Karpas-422 (cell line): ENCODE data around the gene NUMA1. TPM values are rescaled to one million over a fixed set of nuclear protein-coding genes. Genes with fewer than 3 reads are reported as not detected.

Experiments
- DNase-seq: peaks from one replicate; pipeline ENCODE4 v3.0.0-alpha.2; 2015
- H2AFZ ChIP-seq: fragments of 200-600 bp; sonication (generic); 2 replicates; pipeline ENCODE4 v1.6.1; 2014; ENCODE audit warnings: antibody characterized with exemption, low read length, mixed read lengths
- H3K27ac ChIP-seq: fragments of 200-600 bp; sonication (generic); 2 replicates; pipeline ENCODE4 v1.5.1; 2014; ENCODE audit warnings: mild to moderate bottlenecking, low read length, moderate library complexity
- H3K27me3 ChIP-seq: fragments of 200-600 bp; sonication (generic); 2 replicates; pipeline ENCODE4 v1.6.1; 2014; ENCODE audit warnings: low read length, mixed read lengths
- H3K36me3 ChIP-seq: fragments of 200-600 bp; sonication (generic); 2 replicates; pipeline ENCODE4 v1.6.1; 2014; ENCODE audit warnings: low read length, mixed read lengths; ENCODE audit not compliant: insufficient read depth
- H3K4me1 ChIP-seq: fragments of 200-600 bp; sonication (generic); 2 replicates; pipeline ENCODE4 v1.6.1; 2014; ENCODE audit warnings: mild to moderate bottlenecking, low read length, mixed read lengths
- H3K4me2 ChIP-seq: fragments of 200-600 bp; sonication (generic); 2 replicates; pipeline ENCODE4 v1.6.1; 2014; ENCODE audit warnings: low read length, low read depth, mild to moderate bottlenecking; ENCODE audit not compliant: poor library complexity, severe bottlenecking
- H3K4me3 ChIP-seq: fragments of 200-600 bp; sonication (generic); 2 replicates; pipeline ENCODE4 v1.5.1; 2014; ENCODE audit warnings: mild to moderate bottlenecking, antibody characterized with exemption, low read length, mixed read lengths
- H3K79me2 ChIP-seq: fragments of 200-600 bp; sonication (generic); 2 replicates; pipeline ENCODE4 v1.6.1; 2014; ENCODE audit warnings: mild to moderate bottlenecking, low read length, mixed read lengths
- H3K9ac ChIP-seq: fragments of 200-600 bp; sonication (generic); 2 replicates; pipeline ENCODE4 v1.6.0; 2014; ENCODE audit warnings: low read length
- H3K9me2 ChIP-seq: fragments of 200-600 bp; sonication (generic), shearing (Covaris generic); replicated peaks from 2 replicates; pipeline ENCODE4 v1.6.0; 2014; ENCODE audit warnings: mild to moderate bottlenecking, low read length, moderate library complexity; ENCODE audit not compliant: insufficient read depth
- H3K9me3 ChIP-seq: fragments of 300-700, 200-600 bp; sonication (generic); 2 replicates; pipeline ENCODE4 v1.6.1; 2014; ENCODE audit warnings: low read length, mixed read lengths
- H4K20me1 ChIP-seq: fragments of 200-600 bp; sonication (generic); 2 replicates; pipeline ENCODE4 v1.6.1; 2014; ENCODE audit warnings: mild to moderate bottlenecking, antibody characterized with exemption, low read length, low read depth; ENCODE audit not compliant: insufficient read depth
- total RNA-seq: library from RNA; depleted of rRNA; stranded (reverse); fragments of >200 nt; shearing (Covaris generic); gene quantifications from 2 replicates; pipeline ENCODE4 v1.2.3, GENCODE V29; 2014; ENCODE audit warnings: low replicate concordance

NUMA1 gene
- total RNA-seq, 1 experiment from 2014 or later: 29.0 TPM

GRCh38 chr11:72103754-72104167 lies 23.4 kb upstream of the NUMA1 start:
- no peaks in the 10 kb centered on the region for H3K9me3 ChIP-seq
- H3K9ac ChIP-seq: peak overlapping the region; percentile 54
- H3K4me2 ChIP-seq: peak overlapping the region; percentile 60
- H3K4me1 ChIP-seq: peaks cover 37% of the 10 kb centered on the region
- peaks cover 34% of the 10 kb centered on the region for H3K79me2 ChIP-seq
- no peaks in the 10 kb centered on the region; the same call in 1 of the 2 replicates for H3K9me2 ChIP-seq
- H2AFZ ChIP-seq: no peak overlapping the region
- no peak for DNase-seq
- 0 out of 2 replicates have a peak overlapping the region, but pooled peaks have one; percentile 26 for H3K27ac ChIP-seq
- H4K20me1 ChIP-seq: no peaks in the 10 kb centered on the region; the same call in 1 of the 2 replicates
- H3K27me3 ChIP-seq: no peaks in the 10 kb centered on the region
- H3K36me3 ChIP-seq: no peaks in the 10 kb centered on the region
- H3K4me3 ChIP-seq: peak overlapping the region; percentile 54; the same call in 1 of the 2 replicates

GRCh38 chr11:72102946-72103753 lies 22.8 kb upstream of the NUMA1 start, which contains the start of gene LAMTOR1:
TSS of gene LAMTOR1 (minus strand) at chr11:72103297. CDS start at chr11:72103224, 73 bp downstream.
- H3K36me3 ChIP-seq: no peaks in the 10 kb centered on the region
- no peaks in the 10 kb centered on the region; the same call in 1 of the 2 replicates for H4K20me1 ChIP-seq
- peak within 1 kb of the TSS; percentile 98 for H3K9ac ChIP-seq
- H3K4me3 ChIP-seq: peak within 1 kb of the TSS; percentile 89
- peaks cover 37% of the 10 kb centered on the region for H3K4me1 ChIP-seq
- H3K9me3 ChIP-seq: no peaks in the 10 kb centered on the region
- no peak within 1 kb of the TSS for H2AFZ ChIP-seq
- H3K27ac ChIP-seq: peak within 1 kb of the TSS; percentile 80
- H3K9me2 ChIP-seq: no peaks in the 10 kb centered on the region; the same call in 1 of the 2 replicates
- DNase-seq: peak; percentile 99
- no peaks in the 10 kb centered on the region for H3K27me3 ChIP-seq
- peak within 1 kb of the TSS; percentile 89 for H3K4me2 ChIP-seq
- peaks cover 34% of the 10 kb centered on the region for H3K79me2 ChIP-seq

- no peak overlapping the region for H2AFZ ChIP-seq
- peak overlapping the region; percentile 98 for H3K9ac ChIP-seq
- H3K4me2 ChIP-seq: peak overlapping the region; percentile 89
- H4K20me1 ChIP-seq: no peaks in the 10 kb centered on the region; the same call in 1 of the 2 replicates
- no peak for DNase-seq
- no peaks in the 10 kb centered on the region for H3K36me3 ChIP-seq
- peaks cover 37% of the 10 kb centered on the region for H3K4me1 ChIP-seq
- H3K9me3 ChIP-seq: no peaks in the 10 kb centered on the region
- H3K27me3 ChIP-seq: no peaks in the 10 kb centered on the region
- H3K79me2 ChIP-seq: peaks cover 34% of the 10 kb centered on the region
- H3K9me2 ChIP-seq: no peaks in the 10 kb centered on the region; the same call in 1 of the 2 replicates
- peak overlapping the region; percentile 89 for H3K4me3 ChIP-seq
- peak overlapping the region; percentile 80 for H3K27ac ChIP-seq
Observed at GRCh38 chr11:72102631-72102945, 22.2 kb upstream of the NUMA1 start.

- Histone ChIP-seq H2AFZ (no peak overlapping the region), H3K9ac (peak overlapping the region; percentile 98)
Observed at GRCh38 chr11:72102162-72102561, 21.8 kb upstream of the NUMA1 start.

GRCh38 chr11:72100462-72100861 lies 20.1 kb upstream of the NUMA1 start:
- no peak overlapping the region for H3K4me3 ChIP-seq
- no peaks in the 10 kb centered on the region for H3K36me3 ChIP-seq
- no peaks in the 10 kb centered on the region; the same call in 1 of the 2 replicates for H3K9me2 ChIP-seq
- H2AFZ ChIP-seq: no peak overlapping the region
- H3K27ac ChIP-seq: no peak overlapping the region
- H3K9me3 ChIP-seq: no peaks in the 10 kb centered on the region
- H3K4me1 ChIP-seq: peaks cover 37% of the 10 kb centered on the region
- H3K79me2 ChIP-seq: peaks cover 34% of the 10 kb centered on the region
- no peak overlapping the region for H3K4me2 ChIP-seq
- DNase-seq: no peak
- H4K20me1 ChIP-seq: no peaks in the 10 kb centered on the region; the same call in 1 of the 2 replicates
- H3K27me3 ChIP-seq: no peaks in the 10 kb centered on the region
- no peak overlapping the region for H3K9ac ChIP-seq

More at GRCh38 chr11:72102162-72102561, 21.8 kb upstream of the NUMA1 start:
- Histone ChIP-seq H3K9me3 (no peaks in the 10 kb centered on the region), H3K36me3 (no peaks in the 10 kb centered on the region), H3K4me3 (peak overlapping the region; percentile 89), H3K79me2 (peaks cover 34% of the 10 kb centered on the region), H3K4me1 (peaks cover 37% of the 10 kb centered on the region), H3K27me3 (no peaks in the 10 kb centered on the region), H3K9me2 (no peaks in the 10 kb centered on the region; the same call in 1 of the 2 replicates), H3K27ac (peak overlapping the region; percentile 80), H3K4me2 (peak overlapping the region; percentile 89), H4K20me1 (no peaks in the 10 kb centered on the region; the same call in 1 of the 2 replicates)
- DNase-seq: no peak

- Histone ChIP-seq H3K27ac (no peak overlapping the region), H3K9me3 (no peaks in the 10 kb centered on the region), H2AFZ (no peak overlapping the region), H3K36me3 (no peaks in the 10 kb centered on the region), H3K27me3 (no peaks in the 10 kb centered on the region), H3K4me2 (no peak overlapping the region), H3K4me1 (peaks cover 36% of the 10 kb centered on the region), H4K20me1 (no peaks in the 10 kb centered on the region; the same call in 1 of the 2 replicates), H3K4me3 (no peak overlapping the region), H3K9me2 (no peaks in the 10 kb centered on the region; the same call in 1 of the 2 replicates), H3K79me2 (peaks cover 34% of the 10 kb centered on the region), H3K9ac (no peak overlapping the region)
- no peak for DNase-seq
Observed at GRCh38 chr11:72100009-72100408, 19.7 kb upstream of the NUMA1 start.

GRCh38 chr11:72098741-72099140 lies 18.4 kb upstream of the NUMA1 start:
- Histone ChIP-seq H3K27ac (no peak overlapping the region), H3K9ac (no peak overlapping the region), H3K9me3 (no peaks in the 10 kb centered on the region), H3K27me3 (no peaks in the 10 kb centered on the region), H4K20me1 (no peaks in the 10 kb centered on the region; the same call in 1 of the 2 replicates), H3K4me3 (no peak overlapping the region), H3K4me2 (no peak overlapping the region), H3K79me2 (peaks cover 34% of the 10 kb centered on the region), H2AFZ (no peak overlapping the region), H3K36me3 (no peaks in the 10 kb centered on the region), H3K9me2 (no peaks in the 10 kb centered on the region; the same call in 1 of the 2 replicates), H3K4me1 (peaks cover 24% of the 10 kb centered on the region)
- no peak for DNase-seq

GRCh38 chr11:72091292-72091691 lies 10.9 kb upstream of the NUMA1 start:
- Histone ChIP-seq H3K27ac (no peak overlapping the region), H3K9me2 (no peaks in the 10 kb centered on the region), H3K4me2 (no peak overlapping the region), H3K36me3 (no peaks in the 10 kb centered on the region), H3K9ac (no peak overlapping the region), H3K4me1 (peaks cover 14% of the 10 kb centered on the region), H3K9me3 (no peaks in the 10 kb centered on the region), H3K27me3 (no peaks in the 10 kb centered on the region), H3K79me2 (no peaks in the 10 kb centered on the region), H2AFZ (no peak overlapping the region), H4K20me1 (peaks cover 5% of the 10 kb centered on the region; the same call in 1 of the 2 replicates), H3K4me3 (no peak overlapping the region)
- peak; percentile 92 for DNase-seq
